Endothelial cell of umbilical vein (primary cell): ENCODE results near the gene ZNF616. TPM values are rescaled to one million over a fixed set of nuclear protein-coding genes. Genes with fewer than 3 reads are reported as not detected.

Experiments used
- BruUV-seq: library from RNA; stranded (reverse); fragments of 400-500 nt; replicated peaks from 2 replicates; lab custom pipeline; 2021; lab: Mats Ljungman, UMichigan
- CTCF ChIA-PET: fragments of 300-600, 350-600 bp; sonication (Branson Sonifier 250); formaldehyde crosslinking; loops from one replicate; lab custom pipeline; 2021; ENCODE audit warnings: antibody characterized with exemption, inconsistent platforms; lab: Charles Lee
- POLR2A ChIA-PET: fragments of 300-600, 350-600 bp; sonication (Branson Sonifier 250); formaldehyde crosslinking; loops from one replicate; lab custom pipeline; 2021; ENCODE audit warnings: antibody characterized with exemption, inconsistent platforms; lab: Charles Lee
- DNase-seq: peaks from one replicate; pipeline ENCODE4 v3.0.0-alpha.2; 2011; ENCODE audit warnings: low read depth, low spot score
- FAIRE-seq: peaks from 2 replicates; lab custom pipeline; 2011; peaks lifted over from hg19 to GRCh38; lab: Jason Lieb, UNC
- H2AFZ ChIP-seq: 2 replicates; pipeline ENCODE4 v1.6.0; 2012; ENCODE audit warnings: low read depth, low read length, control low read depth, inconsistent platforms
- H3K27ac ChIP-seq: 2 replicates; pipeline ENCODE4 v1.5.1; 2011; ENCODE audit warnings: low read depth, mild to moderate bottlenecking, control low read depth, low read length, moderate library complexity; ENCODE audit not compliant: insufficient read depth
- H3K27me3 ChIP-seq, 2 experiments: 2 replicates each; pipeline versions ENCODE4 v1.6.0 to v1.6.1; 2011; ENCODE audit warnings: low read length in 2 of 2, mixed read lengths in 1 of 2; ENCODE audit not compliant: control insufficient read depth in 2 of 2, insufficient read depth in 2 of 2
- H3K36me3 ChIP-seq, 2 experiments: 2 replicates in 1 of 2; 3 replicates in 1 of 2; pipeline ENCODE4 v1.5.1; 2011; ENCODE audit warnings: low read length in 2 of 2, mild to moderate bottlenecking in 1 of 2, moderate library complexity in 1 of 2; ENCODE audit not compliant: control insufficient read depth in 2 of 2, insufficient read depth in 2 of 2; ENCODE audit errors: extremely low read depth in 1 of 2
- H3K4me1 ChIP-seq: 3 replicates; pipeline ENCODE4 v1.5.1; 2011; ENCODE audit warnings: mild to moderate bottlenecking, low read length; ENCODE audit not compliant: control insufficient read depth, insufficient read depth; ENCODE audit errors: extremely low read depth
- H3K4me2 ChIP-seq: 2 replicates; pipeline ENCODE4 v1.6.1; 2011; ENCODE audit warnings: low read length, control low read depth, mixed read lengths; ENCODE audit not compliant: insufficient read depth
- H3K4me3 ChIP-seq, 3 experiments: fragments of 200-600 bp in 1 of 3; sonication (generic), shearing (Covaris generic) in 1 of 3; replicated peaks in 1 of 3; 2 replicates each; pipeline ENCODE4 v1.5.1; 2011 to 2016; ENCODE audit warnings: control low read depth in 3 of 3, low read length in 3 of 3, mild to moderate bottlenecking in 2 of 3, inconsistent platforms in 1 of 3, low read depth in 1 of 3, moderate library complexity in 1 of 3; ENCODE audit not compliant: insufficient read depth in 1 of 3
- H3K79me2 ChIP-seq: 2 replicates; pipeline ENCODE4 v1.6.0; 2012; ENCODE audit warnings: low read length, inconsistent platforms; ENCODE audit not compliant: control insufficient read depth, insufficient read depth
- H3K9ac ChIP-seq: replicated peaks from 2 replicates; pipeline ENCODE3; 2011; ENCODE audit warnings: low read length, control low read depth; ENCODE audit not compliant: insufficient read depth; ENCODE audit errors: extremely low read depth
- H3K9me1 ChIP-seq: replicated peaks from 3 replicates; pipeline ENCODE4 v1.6.0; 2011; ENCODE audit warnings: mild to moderate bottlenecking, low read length; ENCODE audit not compliant: control insufficient read depth, insufficient read depth; ENCODE audit errors: extremely low read depth
- H3K9me3 ChIP-seq: replicated peaks from 2 replicates; pipeline ENCODE4 v1.5.1; 2012; ENCODE audit warnings: low read length, inconsistent platforms; ENCODE audit not compliant: control insufficient read depth, insufficient read depth
- H4K20me1 ChIP-seq: replicated peaks from 2 replicates; pipeline ENCODE3; 2011; ENCODE audit warnings: mild to moderate bottlenecking, low read length; ENCODE audit not compliant: control insufficient read depth, insufficient read depth; ENCODE audit errors: extremely low read depth
- EZH2 ChIP-seq: IDR thresholded peaks from 2 replicates; pipeline ENCODE4 v1.6.1; 2012; ENCODE audit warnings: borderline replicate concordance, low read depth, mild to moderate bottlenecking, moderate library complexity, low read length, inconsistent platforms; ENCODE audit not compliant: severe bottlenecking
- FOS ChIP-seq: IDR thresholded peaks from 2 replicates; pipeline ENCODE4 v1.6.1; 2011; ENCODE audit warnings: mild to moderate bottlenecking, low read length, moderate library complexity, borderline replicate concordance; ENCODE audit not compliant: insufficient read depth
- GATA2 ChIP-seq: IDR thresholded peaks from 2 replicates; pipeline ENCODE4 v1.7.0; 2011; ENCODE audit warnings: low read depth, mild to moderate bottlenecking, moderate library complexity, mixed read lengths, low read length; ENCODE audit not compliant: insufficient read length, insufficient read depth
- JUN ChIP-seq: IDR thresholded peaks from 2 replicates; pipeline ENCODE4 v1.6.1; 2011; ENCODE audit warnings: borderline replicate concordance, low read depth; ENCODE audit not compliant: insufficient read length, insufficient read depth
- MYC ChIP-seq: IDR thresholded peaks from one replicate; pipeline ENCODE4 v1.6.1; 2011; ENCODE audit warnings: mild to moderate bottlenecking, low read depth, low read length
- POLR2A ChIP-seq: IDR thresholded peaks from 2 replicates; pipeline ENCODE4 v1.6.1; 2012; ENCODE audit warnings: low read depth, mild to moderate bottlenecking, control low read depth, low read length
- POLR2AphosphoS5 ChIP-seq: IDR thresholded peaks from 2 replicates; pipeline ENCODE4 v1.6.1; 2012; ENCODE audit warnings: low read depth, mild to moderate bottlenecking, control low read depth, low read length, moderate library complexity; ENCODE audit not compliant: insufficient read depth
- dilution Hi-C: fragments of 300-500 bp; cut with MboI; formaldehyde crosslinking; loops from one replicate; pipeline ENCODE4 v1.15.0; 2019; ENCODE audit warnings: low sequenced_read_pairs; ENCODE audit not compliant: extremely low pct_ligation_motif_present
- intact Hi-C: fragments of 100-400 bp; cut with micrococcal nuclease; formaldehyde crosslinking; loops from one replicate; pipeline ENCODE4 v1.10.0; 2022
- polyA plus RNA-seq, 4 experiments: library from polyadenylated mRNA; depleted of rRNA in 3 of 4; stranded (reverse) in 3 of 4; unstranded in 1 of 4; fragments of >200 nt; gene quantifications; 2 replicates each; pipeline versions ENCODE4 v1.2.1 to v1.2.3, GENCODE V29; 2011 to 2012; ENCODE audit warnings: missing spikeins in 1 of 4
- total RNA-seq: library from RNA; stranded (reverse); gene quantifications from 2 replicates; pipeline ENCODE4 v1.2.3, GENCODE V29; 2021
- TF ChIP-seq, protein P1 (sequence below), 2 donors: IDR thresholded peaks; 1 replicate in 1 of 2; 2 replicates in 1 of 2; pipeline ENCODE4 v1.5.1; 2011; ENCODE audit warnings: low read length in 2 of 2, mild to moderate bottlenecking in 2 of 2, moderate library complexity in 2 of 2, control low read depth in 1 of 2, inconsistent platforms in 1 of 2, low read depth in 1 of 2; ENCODE audit not compliant: insufficient read depth in 1 of 2; ENCODE audit errors: extremely low read depth in 1 of 2
- TF ChIP-seq, protein P2 (sequence below): IDR thresholded peaks from 2 replicates; pipeline ENCODE4 v1.6.1; 2011; ENCODE audit not compliant: insufficient read depth, insufficient read length

Gene ZNF616
- total and polyA plus RNA-seq, 2 donors (not counting 3 experiments of a cell fraction or from before 2014, with no cell fraction given): 1.7 to 9.1 TPM

DNA sequence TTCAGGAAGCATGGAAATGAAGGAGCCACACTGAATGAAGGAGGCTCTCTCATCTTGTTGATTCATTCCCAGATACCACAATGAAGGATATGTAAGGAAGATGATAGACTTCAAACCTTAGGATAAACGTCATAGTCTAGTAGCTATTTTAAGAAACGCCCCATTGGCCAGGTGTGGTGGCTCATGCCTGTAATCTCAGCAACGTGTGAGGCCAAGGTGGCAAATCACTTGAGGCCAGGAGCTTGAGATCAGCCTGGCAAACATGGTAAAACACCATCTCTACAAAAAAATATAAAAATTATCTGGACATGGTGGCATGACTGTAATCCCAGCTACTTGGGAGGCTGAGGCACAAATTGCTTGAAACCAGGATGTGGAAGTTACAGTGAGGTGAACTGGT, 27.1 kb downstream of the ZNF616 start:
- no peaks in the 10 kb centered on the region for H3K9me1 ChIP-seq
- H3K4me2 ChIP-seq: no peak overlapping the region
- BruUV-seq: no TSS peak
- DNase-seq (no peak), FAIRE-seq (no peak)
- no peak overlapping the region for H2AFZ ChIP-seq
- H3K9me3 ChIP-seq: peaks cover 33% of the 10 kb centered on the region
- no peaks in the 10 kb centered on the region for H3K4me1 ChIP-seq
- H3K36me3 ChIP-seq: peaks cover 0 to 10% of the 10 kb centered on the region in 2 experiments
- H3K4me3 ChIP-seq: no peak overlapping the region
- CTCF ChIA-PET: no interaction called here
- H3K79me2 ChIP-seq: no peaks in the 10 kb centered on the region
- dilution Hi-C loops: no loop called here
- H3K27me3 ChIP-seq: no peaks in the 10 kb centered on the region
- no peak overlapping the region for H3K9ac ChIP-seq
- intact Hi-C loops: no loop called here
- TF ChIP-seq EZH2: no peak
- no peak overlapping the region for H3K27ac ChIP-seq
- POLR2A ChIA-PET: no interaction called here
- no peaks in the 10 kb centered on the region for H4K20me1 ChIP-seq

DNA sequence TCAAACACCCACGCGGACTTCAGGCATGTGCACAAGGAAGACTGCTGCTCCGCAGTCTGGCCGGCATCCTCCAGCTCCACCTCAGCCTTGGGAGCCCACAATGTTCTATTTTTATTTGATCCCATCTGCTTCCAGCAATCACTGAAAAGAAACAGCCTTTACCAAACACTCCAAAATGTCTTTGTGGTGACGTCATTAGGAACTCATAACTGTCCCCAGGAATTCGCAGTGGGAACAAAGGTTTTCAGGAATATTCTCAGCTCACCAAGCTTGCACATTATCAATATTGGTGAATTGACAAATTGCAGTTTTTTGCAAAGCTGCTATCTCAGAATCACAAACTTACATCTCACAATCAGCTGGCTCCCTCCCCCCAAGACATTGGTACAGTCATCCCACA, 29.0 kb downstream of the ZNF616 start:
- Histone ChIP-seq H3K27me3 (no peaks in the 10 kb centered on the region), H3K4me1 (no peaks in the 10 kb centered on the region), H3K27ac (no peak overlapping the region), H2AFZ (no peak overlapping the region), H3K9ac (no peak overlapping the region), H3K4me2 (no peak overlapping the region), H3K79me2 (no peaks in the 10 kb centered on the region), H3K9me3 (peaks cover 25% of the 10 kb centered on the region), H3K36me3 (peaks cover 0 to 2% of the 10 kb centered on the region in 2 experiments), H3K9me1 (no peaks in the 10 kb centered on the region), H3K4me3 (no peak overlapping the region), H4K20me1 (no peaks in the 10 kb centered on the region)
- TF ChIP-seq GATA2: no peak
- TF ChIP-seq, protein P1, sequence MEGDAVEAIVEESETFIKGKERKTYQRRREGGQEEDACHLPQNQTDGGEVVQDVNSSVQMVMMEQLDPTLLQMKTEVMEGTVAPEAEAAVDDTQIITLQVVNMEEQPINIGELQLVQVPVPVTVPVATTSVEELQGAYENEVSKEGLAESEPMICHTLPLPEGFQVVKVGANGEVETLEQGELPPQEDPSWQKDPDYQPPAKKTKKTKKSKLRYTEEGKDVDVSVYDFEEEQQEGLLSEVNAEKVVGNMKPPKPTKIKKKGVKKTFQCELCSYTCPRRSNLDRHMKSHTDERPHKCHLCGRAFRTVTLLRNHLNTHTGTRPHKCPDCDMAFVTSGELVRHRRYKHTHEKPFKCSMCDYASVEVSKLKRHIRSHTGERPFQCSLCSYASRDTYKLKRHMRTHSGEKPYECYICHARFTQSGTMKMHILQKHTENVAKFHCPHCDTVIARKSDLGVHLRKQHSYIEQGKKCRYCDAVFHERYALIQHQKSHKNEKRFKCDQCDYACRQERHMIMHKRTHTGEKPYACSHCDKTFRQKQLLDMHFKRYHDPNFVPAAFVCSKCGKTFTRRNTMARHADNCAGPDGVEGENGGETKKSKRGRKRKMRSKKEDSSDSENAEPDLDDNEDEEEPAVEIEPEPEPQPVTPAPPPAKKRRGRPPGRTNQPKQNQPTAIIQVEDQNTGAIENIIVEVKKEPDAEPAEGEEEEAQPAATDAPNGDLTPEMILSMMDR (IDR thresholded peaks at IDR 0.05; ENCODE audit: extremely low read depth in 1 of 2, insufficient read depth in 1 of 2, low read depth in 1 of 2, low read length in 2 of 2): no peak
- no peak for TF ChIP-seq FOS
- no peak for TF ChIP-seq POLR2AphosphoS5
- no peak for TF ChIP-seq POLR2A
- no peak for TF ChIP-seq JUN
- TF ChIP-seq, protein P2, sequence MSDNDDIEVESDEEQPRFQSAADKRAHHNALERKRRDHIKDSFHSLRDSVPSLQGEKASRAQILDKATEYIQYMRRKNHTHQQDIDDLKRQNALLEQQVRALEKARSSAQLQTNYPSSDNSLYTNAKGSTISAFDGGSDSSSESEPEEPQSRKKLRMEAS: no peak
- no peak for TF ChIP-seq MYC
- no peak for TF ChIP-seq EZH2
- FAIRE-seq: no peak
- ChIA-PET POLR2A (no interaction called here), CTCF (no interaction called here)
- BruUV-seq: no TSS peak
- no peak for DNase-seq
- dilution Hi-C loops (no loop called here), intact Hi-C loops (no loop called here)
